Stomach (tissue), 9 donors: ENCODE data around the gene SOX10. TPM values are rescaled to one million over a fixed set of nuclear protein-coding genes. Genes with fewer than 3 reads are reported as not detected.

Experiments used
- DNase-seq, 2 donors: peaks; one replicate each; pipeline versions ENCODE4 v3.0.0 to v3.0.0-alpha.2; 2013 to 2019
- H3K27ac ChIP-seq, 5 donors: fragments of 200-600 bp in 4 of 5; sonication (generic) in 4 of 5; one replicate each; pipeline ENCODE4 v1.5.1; 2013 to 2019; ENCODE audit warnings: mild to moderate bottlenecking in 1 of 5, moderate library complexity in 1 of 5
- H3K27me3 ChIP-seq, 3 donors: fragments of 200-600 bp; sonication (generic); one replicate each; pipeline ENCODE4 v1.5.1; 2017 to 2019; ENCODE audit warnings: mixed run types in 1 of 3
- H3K36me3 ChIP-seq, 4 donors: fragments of 200-600 bp; sonication (generic); 1 replicate in 3 of 4; 2 replicates in 1 of 4; pipeline ENCODE4 v1.5.1; 2016 to 2019
- H3K4me1 ChIP-seq, 4 donors: fragments of 200-600 bp; sonication (generic); one replicate each; pipeline ENCODE4 v1.5.1; 2016 to 2019
- H3K4me3 ChIP-seq, 4 donors: fragments of 200-600 bp; sonication (generic) in 3 of 4; one replicate each; pipeline ENCODE4 v1.5.1; 2016 to 2019; ENCODE audit warnings: mild to moderate bottlenecking in 1 of 4
- H3K9me3 ChIP-seq, 4 donors: fragments of 200-600 bp; sonication (generic); one replicate each; pipeline ENCODE4 v1.5.1; 2016 to 2019
- CTCF ChIP-seq, 7 experiments: fragments of 450-650 bp in 4 of 7; fragments of 200-600 bp in 3 of 7; sonication (generic) in 3 of 7; IDR thresholded peaks; one replicate each; pipeline ENCODE4 v1.5.1; 2016 to 2019; ENCODE audit warnings: antibody characterized with exemption in 7 of 7, control low read depth in 2 of 7, mild to moderate bottlenecking in 1 of 7
- EP300 ChIP-seq: sonication (generic); formaldehyde crosslinking; IDR thresholded peaks from one replicate; pipeline ENCODE4 v1.6.1; 2017; ENCODE audit warnings: antibody characterized with exemption
- POLR2A ChIP-seq, 4 donors: fragments of 450-650 bp; IDR thresholded peaks; one replicate each; pipeline ENCODE4 v1.6.1; 2016; ENCODE audit warnings: antibody characterized with exemption in 4 of 4, control low read depth in 2 of 4, mild to moderate bottlenecking in 1 of 4, moderate library complexity in 1 of 4
- POLR2AphosphoS5 ChIP-seq, 3 donors: sonication (generic); formaldehyde crosslinking; IDR thresholded peaks; one replicate each; pipeline ENCODE4 v1.6.1; 2016; ENCODE audit warnings: antibody characterized with exemption in 3 of 3
- WGBS, 5 donors: extraction: QIAGEN DNeasy Blood & Tissue Kit in 3 of 5; methylation state at CpG; one replicate each; pipeline versions ENCODE4 v1.1.5 to v1.1.7; 2013 to 2018; 5-methylcytosine and 5-hydroxymethylcytosine counted together
- intact Hi-C: fragments of 100-400 bp; cut with DNase I; formaldehyde crosslinking; loops from one replicate; pipeline ENCODE4 v1.15.1; 2023; ENCODE audit warnings: low total_unique reads
- polyA plus RNA-seq, 3 donors: library from polyadenylated mRNA; stranded (reverse); fragments of 200-250 nt; gene quantifications; one replicate each; pipeline ENCODE4 v1.2.3, GENCODE V29; 2013
- total RNA-seq, 5 donors: library from RNA; depleted of rRNA; stranded (reverse); fragments of >200 nt; gene quantifications; one replicate each; pipeline versions ENCODE4 v1.1.0 to v1.2.3, GENCODE V29; 2014 to 2016
- donor health status: healthy with polysubstance abuse.
- donor health status: Bipolar disorder and iron deficiency.
- donor health status: healthy.

The SOX10 gene
- total and polyA plus RNA-seq, 8 donors, result 1.7 to 4.9 (median 3.0) TPM; not detected in 2

GRCh38 chr22:37996515-37997246, 12.3 kb upstream of the SOX10 start:
- 73 to 90% (median 77%) methylated on average over 7 to 8 of the region's 8 CpGs for WGBS, 5 donors
- DNase-seq, result peak in 1 of 2 donors; percentile 54
- TF ChIP-seq POLR2AphosphoS5 (IDR thresholded peaks at IDR 0.05) (no peak), POLR2A (IDR thresholded peaks at IDR 0.05) (no peak), EP300 (no peak), CTCF (IDR thresholded peaks at IDR 0.05) (no peak)
- Histone ChIP-seq H3K27me3 (peaks cover 0 to 8% (median 0%) of the 10 kb centered on the region in 3 donors), H3K36me3 (no peaks in the 10 kb centered on the region), H3K4me3 (no peak overlapping the region), H3K27ac (no peak overlapping the region), H3K4me1 (peaks cover 0 to 11% (median 0%) of the 10 kb centered on the region in 4 donors), H3K9me3 (no peaks in the 10 kb centered on the region)
- intact Hi-C loops, result no loop called here

GRCh38 chr22:37996079-37996478, 11.7 kb upstream of the SOX10 start:
- WGBS, 5 donors, result 37 to 64% (median 55%) methylated on average over 3 to 4 of the region's 4 CpGs
- peak in 1 of 2 donors; percentile 45 for DNase-seq
- no peak overlapping the region for H3K27ac ChIP-seq
- peaks cover 0 to 8% (median 0%) of the 10 kb centered on the region in 3 donors for H3K27me3 ChIP-seq
- TF ChIP-seq EP300 (no peak), POLR2A (IDR thresholded peaks at IDR 0.05) (no peak), POLR2AphosphoS5 (IDR thresholded peaks at IDR 0.05) (no peak)
- H3K36me3 ChIP-seq, result no peaks in the 10 kb centered on the region
- no peak overlapping the region for H3K4me3 ChIP-seq
- intact Hi-C loops, result no loop called here
- H3K4me1 ChIP-seq, result peaks cover 0 to 11% (median 0%) of the 10 kb centered on the region in 4 donors
- no peaks in the 10 kb centered on the region for H3K9me3 ChIP-seq

GRCh38 chr22:37995460-37995859, 11.1 kb upstream of the SOX10 start:
- no peak for DNase-seq
- Histone ChIP-seq H3K4me3 (no peak overlapping the region), H3K36me3 (no peaks in the 10 kb centered on the region), H3K9me3 (no peaks in the 10 kb centered on the region), H3K4me1 (peaks cover 0 to 11% (median under 1%) of the 10 kb centered on the region in 4 donors), H3K27me3 (peaks cover 0 to 8% (median 0%) of the 10 kb centered on the region in 3 donors), H3K27ac (no peak overlapping the region)
- no peak for TF ChIP-seq CTCF (IDR thresholded peaks at IDR 0.05)
- no peak for TF ChIP-seq POLR2A (IDR thresholded peaks at IDR 0.05)
- no peak for TF ChIP-seq POLR2AphosphoS5 (IDR thresholded peaks at IDR 0.05)
- no peak for TF ChIP-seq EP300
- WGBS, 5 donors, result 82 to 95% (median 89%) methylated on average over 4 of the region's 4 CpGs
- intact Hi-C loops, result no loop called here

GRCh38 chr22:37994982-37995381, 10.6 kb upstream of the SOX10 start:
- H3K4me1 ChIP-seq, result peaks cover 0 to 11% (median 2%) of the 10 kb centered on the region in 4 donors
- intact Hi-C loops, result no loop called here
- no peaks in the 10 kb centered on the region for H3K9me3 ChIP-seq
- H3K27ac ChIP-seq, result no peak overlapping the region
- H3K36me3 ChIP-seq, result no peaks in the 10 kb centered on the region
- H3K4me3 ChIP-seq, result no peak overlapping the region
- WGBS, 5 donors, result 82 to 95% (median 89%) methylated on average over 4 to 6 of the region's 6 CpGs
- TF ChIP-seq EP300 (no peak), CTCF (IDR thresholded peaks at IDR 0.05) (no peak), POLR2A (IDR thresholded peaks at IDR 0.05) (no peak), POLR2AphosphoS5 (IDR thresholded peaks at IDR 0.05) (no peak)
- DNase-seq, result peak in 1 of 2 donors; percentile 1
- H3K27me3 ChIP-seq, result peaks cover 0 to 8% (median 0%) of the 10 kb centered on the region in 3 donors

GRCh38 chr22:37994049-37994448, 9.7 kb upstream of the SOX10 start:
- no peak overlapping the region for H3K4me3 ChIP-seq
- 78 to 90% (median 86%) methylated on average over 6 of the region's 6 CpGs for WGBS, 5 donors
- DNase-seq, result no peak
- H3K9me3 ChIP-seq, result no peaks in the 10 kb centered on the region
- H3K4me1 ChIP-seq, result peaks cover 0 to 6% (median 2%) of the 10 kb centered on the region in 4 donors
- no peaks in the 10 kb centered on the region for H3K36me3 ChIP-seq
- peaks cover 0 to 8% (median 0%) of the 10 kb centered on the region in 3 donors for H3K27me3 ChIP-seq
- no peak overlapping the region for H3K27ac ChIP-seq
- intact Hi-C loops, result no loop called here
- TF ChIP-seq EP300 (no peak), POLR2AphosphoS5 (IDR thresholded peaks at IDR 0.05) (no peak), POLR2A (IDR thresholded peaks at IDR 0.05) (no peak), CTCF (IDR thresholded peaks at IDR 0.05) (no peak)
